Gastrocnemius medialis (tissue), 4 donors: ENCODE measurements around the gene SCAMP1. TPM values are rescaled to one million over a fixed set of nuclear protein-coding genes. Genes with fewer than 3 reads are reported as not detected.

Source experiments
- ATAC-seq, 2 donors: fragments of 150-250 bp; one replicate each; pipeline ENCODE4 v1.9.1; 2016
- DNase-seq, 2 donors: peaks; one replicate each; pipeline ENCODE4 v3.0.0-alpha.2; 2019
- H3K27ac ChIP-seq, 4 donors: fragments of 200-600 bp; sonication (generic); 1 replicate in 1 of 4; 2 replicates in 3 of 4; pipeline ENCODE4 v1.5.1; 2016 to 2018; ENCODE audit warnings: mild to moderate bottlenecking in 2 of 4, moderate library complexity in 1 of 4
- H3K27me3 ChIP-seq, 3 donors: fragments of 200-600 bp; sonication (generic) in 2 of 3; 1 replicate in 1 of 3; 2 replicates in 2 of 3; pipeline versions ENCODE4 v1.5.1 to v1.6.0; 2016 to 2019; ENCODE audit warnings: mild to moderate bottlenecking in 1 of 3, moderate library complexity in 1 of 3
- H3K36me3 ChIP-seq, 2 donors: fragments of 200-600 bp; sonication (generic) in 1 of 2; one replicate each; pipeline ENCODE4 v1.5.1; 2017 to 2018
- H3K4me1 ChIP-seq, 2 donors: fragments of 200-600 bp; sonication (generic) in 1 of 2; one replicate each; pipeline ENCODE4 v1.5.1; 2016 to 2017; ENCODE audit warnings: mild to moderate bottlenecking in 2 of 2
- H3K4me3 ChIP-seq, 4 donors: fragments of 200-600 bp; sonication (generic) in 3 of 4; 1 replicate in 1 of 4; 2 replicates in 3 of 4; pipeline ENCODE4 v1.5.1; 2016 to 2019; ENCODE audit warnings: mild to moderate bottlenecking in 2 of 4
- H3K9me3 ChIP-seq, 3 donors: fragments of 200-600 bp; sonication (generic) in 2 of 3; 1 replicate in 1 of 3; 2 replicates in 2 of 3; pipeline ENCODE4 v1.5.1; 2016 to 2019
- CTCF ChIP-seq, 5 experiments: fragments of 450-650 bp in 3 of 5; fragments of 200-600 bp in 2 of 5; sonication (generic) in 2 of 5; IDR thresholded peaks in 4 of 5; conservative IDR thresholded peaks in 1 of 5; 1 replicate in 4 of 5; 2 replicates in 1 of 5; pipeline ENCODE4 v1.5.1; 2016 to 2019; ENCODE audit warnings: antibody characterized with exemption in 5 of 5, mild to moderate bottlenecking in 3 of 5, moderate library complexity in 3 of 5
- POLR2A ChIP-seq, 2 donors: fragments of 450-650 bp; IDR thresholded peaks; one replicate each; pipeline ENCODE4 v1.6.1; 2017; ENCODE audit warnings: antibody characterized with exemption in 2 of 2, mild to moderate bottlenecking in 2 of 2, moderate library complexity in 2 of 2
- in situ Hi-C, 4 donors: fragments of 200-750 bp; cut with MboI; loops; one replicate each; pipeline versions ENCODE4 v1.15.0 to v1.8.0; 2017; ENCODE audit warnings: low sequenced_read_pairs in 4 of 4
- intact Hi-C: fragments of 100-400 bp; cut with DNase I; formaldehyde crosslinking; loops from one replicate; pipeline ENCODE4 v1.15.1; 2023; ENCODE audit warnings: low total_unique reads
- total RNA-seq, 4 donors: library from RNA; depleted of rRNA; stranded (reverse); fragments of >200 nt; gene quantifications; one replicate each; pipeline versions ENCODE4 v1.1.0 to v1.2.3, GENCODE V29; 2016

Gene SCAMP1
- total RNA-seq, 4 donors from 2014 or later = 17.5 to 35.2 (median 22.0) TPM

- H3K36me3 ChIP-seq = peaks cover 0 to 13% of the 10 kb centered on the region in 2 donors
Observed at GRCh38 chr5:78416677-78417425, 56.4 kb downstream of the SCAMP1 start.

DNA sequence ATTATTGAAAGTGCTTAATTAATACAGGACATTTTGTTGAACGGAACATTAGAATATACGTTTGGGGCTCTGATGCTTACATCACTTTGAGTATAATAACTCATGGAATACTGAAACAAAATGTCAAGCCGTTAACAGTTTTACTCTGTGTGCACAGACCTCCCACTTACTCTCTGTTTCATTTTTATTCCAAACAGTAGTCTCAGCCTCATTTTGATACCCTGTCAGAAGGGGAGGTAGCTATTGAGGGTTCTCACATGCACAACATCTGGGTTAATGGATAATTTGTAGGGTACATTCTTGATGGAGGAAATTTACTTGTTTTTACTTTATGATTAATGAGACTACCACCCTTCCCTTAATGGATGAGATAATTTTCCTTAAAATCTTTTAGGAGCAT lies 59.0 kb downstream of the SCAMP1 start:
- Histone ChIP-seq H3K27ac (no peak overlapping the region), H3K9me3 (no peaks in the 10 kb centered on the region), H3K27me3 (no peaks in the 10 kb centered on the region), H3K4me3 (no peak overlapping the region), H3K4me1 (no peaks in the 10 kb centered on the region), H3K36me3 (peaks cover 0 to 25% of the 10 kb centered on the region in 2 donors)
- ATAC-seq = no peak
- in situ Hi-C loops = no loop called here
- intact Hi-C loops = no loop called here
- TF ChIP-seq CTCF (IDR thresholded peaks at IDR 0.05 in 4 of 5, conservative IDR thresholded peaks at IDR 0.05 in 1 of 5) (no peak), POLR2A (IDR thresholded peaks at IDR 0.05) (no peak)
- DNase-seq = no peak

More at GRCh38 chr5:78416677-78417425, 56.4 kb downstream of the SCAMP1 start:
- TF ChIP-seq CTCF (IDR thresholded peaks at IDR 0.05 in 4 of 5, conservative IDR thresholded peaks at IDR 0.05 in 1 of 5) (no peak), POLR2A (IDR thresholded peaks at IDR 0.05) (no peak)
- no peaks in the 10 kb centered on the region for H3K27me3 ChIP-seq
- H3K27ac ChIP-seq = no peak overlapping the region
- peaks cover 12 to 15% of the 10 kb centered on the region in 2 donors for H3K4me1 ChIP-seq
- in situ Hi-C loops (no loop called here), intact Hi-C loops (no loop called here)
- H3K4me3 ChIP-seq = no peak overlapping the region
- DNase-seq (no peak), ATAC-seq (no peak)
- no peaks in the 10 kb centered on the region for H3K9me3 ChIP-seq

DNA sequence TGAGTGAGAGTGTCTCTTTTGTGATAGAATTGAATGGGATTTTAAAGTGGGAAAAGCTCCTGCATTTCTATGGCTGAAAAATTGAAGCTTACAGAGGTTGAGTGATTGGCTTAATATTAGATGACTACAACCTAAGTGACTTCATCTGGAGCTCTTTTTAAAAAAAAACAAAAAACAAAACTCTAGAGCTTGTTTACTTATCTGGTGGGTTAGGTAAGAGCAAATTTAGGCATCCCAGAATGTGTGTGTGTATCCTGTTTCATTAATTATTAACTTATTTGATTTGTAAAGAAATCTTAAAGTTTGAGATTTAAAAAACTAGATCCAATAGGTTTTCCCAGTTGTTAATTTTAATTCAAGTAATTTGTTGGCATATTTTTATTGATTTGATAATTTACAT lies 60.1 kb downstream of the SCAMP1 start:
- TF ChIP-seq CTCF (IDR thresholded peaks at IDR 0.05 in 4 of 5, conservative IDR thresholded peaks at IDR 0.05 in 1 of 5) = no peak
- TF ChIP-seq POLR2A (IDR thresholded peaks at IDR 0.05) = no peak
- no peaks in the 10 kb centered on the region for H3K9me3 ChIP-seq
- H3K36me3 ChIP-seq = peaks cover 0 to 25% of the 10 kb centered on the region in 2 donors
- no peak for ATAC-seq
- in situ Hi-C loops = no loop called here
- no peaks in the 10 kb centered on the region for H3K4me1 ChIP-seq
- H3K27ac ChIP-seq = no peak overlapping the region
- intact Hi-C loops = no loop called here
- DNase-seq = no peak
- no peaks in the 10 kb centered on the region for H3K27me3 ChIP-seq
- H3K4me3 ChIP-seq = no peak overlapping the region

DNA sequence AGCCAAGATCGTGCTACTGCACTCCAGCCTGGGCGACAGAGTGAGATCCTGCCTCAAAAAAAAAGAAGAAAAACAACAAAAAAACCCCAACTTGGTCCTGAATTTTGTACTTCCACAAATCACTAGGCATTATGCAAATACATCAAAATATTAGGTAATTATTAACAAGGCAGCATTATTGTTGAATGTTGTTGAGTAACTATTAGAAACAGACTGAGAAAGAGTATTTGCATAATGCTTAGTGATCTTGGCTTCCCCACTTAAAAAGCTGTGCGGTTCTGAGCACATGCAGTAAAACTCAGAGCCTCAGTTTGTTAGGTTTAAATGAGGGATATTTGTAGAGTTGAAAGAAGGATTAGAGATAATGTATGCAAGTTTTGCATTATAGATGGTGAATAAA lies 64.2 kb downstream of the SCAMP1 start:
- Histone ChIP-seq H3K27ac (no peak overlapping the region), H3K4me3 (no peak overlapping the region), H3K27me3 (no peaks in the 10 kb centered on the region), H3K9me3 (no peaks in the 10 kb centered on the region), H3K36me3 (peaks cover 0 to 11% of the 10 kb centered on the region in 2 donors), H3K4me1 (no peaks in the 10 kb centered on the region)
- TF ChIP-seq CTCF (IDR thresholded peaks at IDR 0.05 in 4 of 5, conservative IDR thresholded peaks at IDR 0.05 in 1 of 5) (no peak), POLR2A (IDR thresholded peaks at IDR 0.05) (no peak)
- ATAC-seq = no peak
- in situ Hi-C loops (no loop called here), intact Hi-C loops (no loop called here)
- DNase-seq = no peak
